Stimulated activated naive B cell treated with anti-CD40 and anti-IgM and Interleukin-4, amounts not matched to agents 10 μg/mL and 1 μg/mL and 100 μg/mL, for 72 hours (primary cell): ENCODE results near the gene COG3.

Experiments
- ATAC-seq, 2 donors: fragments of 150-1000 bp; cut with Tn5 transposase; replicated peaks; 2 replicates each; pipeline ENCODE4 v1.10.0; 2021; ENCODE audit warnings: moderate library complexity in 1 of 2
- DNase-seq: peaks from one replicate; pipeline ENCODE4 v3.0.0; 2021
- H3K27ac Mint-ChIP-seq: one replicate; pipeline ENCODE4 v1.8.0; 2022; ENCODE audit warnings: mild to moderate bottlenecking, mixed read lengths
- H3K27me3 Mint-ChIP-seq, 2 donors: one replicate each; pipeline ENCODE4 v1.8.0; 2022; ENCODE audit warnings: mixed read lengths in 2 of 2
- H3K36me3 Mint-ChIP-seq, 2 donors: one replicate each; pipeline ENCODE4 v1.8.0; 2022; ENCODE audit warnings: mixed read lengths in 2 of 2, mild to moderate bottlenecking in 1 of 2
- H3K4me1 Mint-ChIP-seq, 2 donors: one replicate each; pipeline ENCODE4 v1.8.0; 2022; ENCODE audit warnings: mixed read lengths in 2 of 2, mild to moderate bottlenecking in 1 of 2
- H3K4me3 Mint-ChIP-seq, 2 donors: one replicate each; pipeline ENCODE4 v1.8.0; 2022; ENCODE audit warnings: mild to moderate bottlenecking in 2 of 2, mixed read lengths in 2 of 2, moderate library complexity in 1 of 2
- H3K9me3 Mint-ChIP-seq, 2 donors: one replicate each; pipeline ENCODE4 v1.8.0; 2022; ENCODE audit warnings: mixed read lengths in 2 of 2, mild to moderate bottlenecking in 1 of 2

The COG3 gene

GRCh38 chr13:45536224-45536623, 71.5 kb downstream of the COG3 start:
- H3K36me3 Mint-ChIP-seq = peaks cover 27 to 37% of the 10 kb centered on the region in 2 donors
- H3K9me3 Mint-ChIP-seq = no peaks in the 10 kb centered on the region
- H3K4me1 Mint-ChIP-seq = no peaks in the 10 kb centered on the region
- H3K27me3 Mint-ChIP-seq = no peaks in the 10 kb centered on the region
- H3K4me3 Mint-ChIP-seq = no peak overlapping the region
- no peak for DNase-seq
- no peak for ATAC-seq
- H3K27ac Mint-ChIP-seq = no peak overlapping the region

- H3K36me3 Mint-ChIP-seq = peaks cover 23 to 29% of the 10 kb centered on the region in 2 donors
- DNase-seq = no peak
- no peaks in the 10 kb centered on the region for H3K27me3 Mint-ChIP-seq
- no peak overlapping the region for H3K27ac Mint-ChIP-seq
- H3K4me1 Mint-ChIP-seq = no peaks in the 10 kb centered on the region
- H3K4me3 Mint-ChIP-seq = no peak overlapping the region
- no peaks in the 10 kb centered on the region for H3K9me3 Mint-ChIP-seq
- no peak for ATAC-seq
Measured at GRCh38 chr13:45537516-45537915, 72.8 kb downstream of the COG3 start.

GRCh38 chr13:45538382-45538781, 73.6 kb downstream of the COG3 start:
- Mint-ChIP-seq H3K4me1 (no peaks in the 10 kb centered on the region), H3K9me3 (no peaks in the 10 kb centered on the region), H3K27me3 (no peaks in the 10 kb centered on the region), H3K4me3 (no peak overlapping the region), H3K36me3 (peaks cover 17 to 22% of the 10 kb centered on the region in 2 donors), H3K27ac (no peak overlapping the region)
- DNase-seq (no peak), ATAC-seq (peak in 1 of 2 donors; percentile 10)

GRCh38 chr13:45540195-45540594, 75.5 kb downstream of the COG3 start:
- ATAC-seq = no peak
- H3K27me3 Mint-ChIP-seq = peaks cover 0 to 3% of the 10 kb centered on the region in 2 donors
- no peak for DNase-seq
- peaks cover 0 to 2% of the 10 kb centered on the region in 2 donors for H3K9me3 Mint-ChIP-seq
- H3K4me3 Mint-ChIP-seq = no peak overlapping the region
- no peak overlapping the region for H3K27ac Mint-ChIP-seq
- H3K4me1 Mint-ChIP-seq = peaks cover 1 to 5% of the 10 kb centered on the region in 2 donors
- peaks cover 6 to 7% of the 10 kb centered on the region in 2 donors for H3K36me3 Mint-ChIP-seq

- Mint-ChIP-seq H3K27ac (no peak overlapping the region), H3K4me1 (peaks cover 3 to 10% of the 10 kb centered on the region in 2 donors), H3K27me3 (peaks cover 0 to 5% of the 10 kb centered on the region in 2 donors), H3K36me3 (peaks cover 5% of the 10 kb centered on the region in 2 donors), H3K4me3 (no peak overlapping the region), H3K9me3 (peaks cover 0 to 2% of the 10 kb centered on the region in 2 donors)
- DNase-seq = no peak
- ATAC-seq = no peak
Measured at GRCh38 chr13:45540864-45541263, 76.1 kb downstream of the COG3 start.

GRCh38 chr13:45541806-45542205, 77.1 kb downstream of the COG3 start:
- peaks cover 0 to 2% of the 10 kb centered on the region in 2 donors for H3K9me3 Mint-ChIP-seq
- H3K27me3 Mint-ChIP-seq = peaks cover 0 to 5% of the 10 kb centered on the region in 2 donors
- ATAC-seq (no peak), DNase-seq (no peak)
- no peak overlapping the region for H3K27ac Mint-ChIP-seq
- peaks cover 12 to 20% of the 10 kb centered on the region in 2 donors for H3K4me1 Mint-ChIP-seq
- peaks cover 5% of the 10 kb centered on the region in 2 donors for H3K36me3 Mint-ChIP-seq
- H3K4me3 Mint-ChIP-seq = no peak overlapping the region

- ATAC-seq = no peak
- Mint-ChIP-seq H3K36me3 (peaks cover under 1 to 5% of the 10 kb centered on the region in 2 donors), H3K4me1 (peaks cover 12 to 22% of the 10 kb centered on the region in 2 donors), H3K9me3 (peaks cover 0 to 2% of the 10 kb centered on the region in 2 donors), H3K27ac (no peak overlapping the region), H3K27me3 (peaks cover 0 to 5% of the 10 kb centered on the region in 2 donors), H3K4me3 (no peak overlapping the region)
- no peak for DNase-seq
Measured at GRCh38 chr13:45542391-45542790, 77.7 kb downstream of the COG3 start.

- DNase-seq = no peak
- Mint-ChIP-seq H3K27ac (no peak overlapping the region), H3K4me1 (peaks cover 12 to 22% of the 10 kb centered on the region in 2 donors), H3K36me3 (peaks cover 0 to 5% of the 10 kb centered on the region in 2 donors), H3K9me3 (peaks cover 0 to 2% of the 10 kb centered on the region in 2 donors), H3K27me3 (peaks cover 0 to 10% of the 10 kb centered on the region in 2 donors), H3K4me3 (no peak overlapping the region)
- ATAC-seq = no peak
Measured at GRCh38 chr13:45542878-45543277, 78.1 kb downstream of the COG3 start.

GRCh38 chr13:45544520-45544919, 79.8 kb downstream of the COG3 start:
- H3K27me3 Mint-ChIP-seq = peaks cover 6 to 19% of the 10 kb centered on the region in 2 donors
- peaks cover 0 to 1% of the 10 kb centered on the region in 2 donors for H3K36me3 Mint-ChIP-seq
- DNase-seq (no peak), ATAC-seq (no peak)
- no peak overlapping the region for H3K4me3 Mint-ChIP-seq
- no peak overlapping the region for H3K27ac Mint-ChIP-seq
- peaks cover 12 to 22% of the 10 kb centered on the region in 2 donors for H3K4me1 Mint-ChIP-seq
- H3K9me3 Mint-ChIP-seq = peaks cover 0 to 2% of the 10 kb centered on the region in 2 donors

- DNase-seq (peak; percentile 57), ATAC-seq (peak; percentile 92 to 96)
- no peaks in the 10 kb centered on the region for H3K36me3 Mint-ChIP-seq
- no peak overlapping the region for H3K27ac Mint-ChIP-seq
- peaks cover 11 to 25% of the 10 kb centered on the region in 2 donors for H3K27me3 Mint-ChIP-seq
- H3K4me3 Mint-ChIP-seq = no peak overlapping the region
- H3K9me3 Mint-ChIP-seq = peaks cover 0 to 2% of the 10 kb centered on the region in 2 donors
- peaks cover 12 to 22% of the 10 kb centered on the region in 2 donors for H3K4me1 Mint-ChIP-seq
Measured at GRCh38 chr13:45545686-45546409, 81.1 kb downstream of the COG3 start.

GRCh38 chr13:45546410-45546765, 81.6 kb downstream of the COG3 start:
- Mint-ChIP-seq H3K27ac (no peak overlapping the region), H3K4me3 (no peak overlapping the region), H3K4me1 (peaks cover 12 to 22% of the 10 kb centered on the region in 2 donors), H3K36me3 (no peaks in the 10 kb centered on the region), H3K27me3 (peaks cover 11 to 25% of the 10 kb centered on the region in 2 donors), H3K9me3 (peaks cover 0 to 2% of the 10 kb centered on the region in 2 donors)
- DNase-seq (no peak), ATAC-seq (no peak)

- peaks cover 11 to 25% of the 10 kb centered on the region in 2 donors for H3K27me3 Mint-ChIP-seq
- DNase-seq (no peak), ATAC-seq (no peak)
- H3K4me1 Mint-ChIP-seq = peaks cover 12 to 22% of the 10 kb centered on the region in 2 donors
- no peaks in the 10 kb centered on the region for H3K36me3 Mint-ChIP-seq
- H3K27ac Mint-ChIP-seq = no peak overlapping the region
- H3K9me3 Mint-ChIP-seq = peaks cover 0 to 2% of the 10 kb centered on the region in 2 donors
- H3K4me3 Mint-ChIP-seq = no peak overlapping the region
Measured at GRCh38 chr13:45548281-45548680, 83.5 kb downstream of the COG3 start.

- no peak for ATAC-seq
- Mint-ChIP-seq H3K9me3 (peaks cover 5 to 7% of the 10 kb centered on the region in 2 donors), H3K4me3 (no peak overlapping the region), H3K4me1 (no peaks in the 10 kb centered on the region), H3K27ac (no peak overlapping the region), H3K27me3 (peaks cover 5 to 11% of the 10 kb centered on the region in 2 donors), H3K36me3 (no peaks in the 10 kb centered on the region)
- no peak for DNase-seq
Measured at GRCh38 chr13:45554604-45555109, 89.9 kb downstream of the COG3 start.

- no peaks in the 10 kb centered on the region for H3K36me3 Mint-ChIP-seq
- no peaks in the 10 kb centered on the region for H3K4me1 Mint-ChIP-seq
- no peak overlapping the region for H3K27ac Mint-ChIP-seq
- H3K27me3 Mint-ChIP-seq = peaks cover 12 to 18% of the 10 kb centered on the region in 2 donors
- no peak for DNase-seq
- ATAC-seq = no peak
- H3K4me3 Mint-ChIP-seq = no peak overlapping the region
- peaks cover 4 to 5% of the 10 kb centered on the region in 2 donors for H3K9me3 Mint-ChIP-seq
Measured at GRCh38 chr13:45564133-45564776, 99.5 kb downstream of the COG3 start.
